Urinary bladder (tissue), 4 donors: ENCODE results near the gene CAMSAP1. TPM values are rescaled to one million over a fixed set of nuclear protein-coding genes. Genes with fewer than 3 reads are reported as not detected.

Experiments
- DNase-seq: peaks from one replicate; pipeline ENCODE4 v3.0.0-alpha.2; 2015; ENCODE audit errors: extremely low spot score
- H3K27ac ChIP-seq: one replicate; pipeline ENCODE4 v1.5.1; 2013; ENCODE audit warnings: low read depth, mild to moderate bottlenecking, moderate library complexity
- H3K36me3 ChIP-seq: one replicate; pipeline ENCODE4 v1.6.1; 2013; ENCODE audit warnings: mild to moderate bottlenecking, moderate library complexity; ENCODE audit not compliant: insufficient read depth
- H3K4me1 ChIP-seq: one replicate; pipeline ENCODE4 v1.6.1; 2013; ENCODE audit warnings: mild to moderate bottlenecking, moderate library complexity; ENCODE audit not compliant: insufficient read depth
- H3K4me3 ChIP-seq: one replicate; pipeline ENCODE4 v1.5.1; 2013; ENCODE audit warnings: low read depth, low read length
- WGBS: extraction: QIAGEN DNeasy Blood & Tissue Kit; methylation state at CpG from one replicate; pipeline ENCODE4 v1.1.7; 2013; 5-methylcytosine and 5-hydroxymethylcytosine counted together
- polyA plus RNA-seq: library from polyadenylated mRNA; stranded (reverse); fragments of 200-250 nt; gene quantifications from one replicate; pipeline ENCODE4 v1.2.3, GENCODE V29; 2013
- total RNA-seq: library from RNA; depleted of rRNA; stranded (reverse); fragments of >200 nt; gene quantifications from one replicate; pipeline ENCODE4 v1.2.3, GENCODE V29; 2014
- donor health status: healthy with polysubstance abuse.
- donor health status: healthy.

The CAMSAP1 gene
- total and polyA plus RNA-seq, 2 donors = 14.9 to 27.9 TPM

DNA sequence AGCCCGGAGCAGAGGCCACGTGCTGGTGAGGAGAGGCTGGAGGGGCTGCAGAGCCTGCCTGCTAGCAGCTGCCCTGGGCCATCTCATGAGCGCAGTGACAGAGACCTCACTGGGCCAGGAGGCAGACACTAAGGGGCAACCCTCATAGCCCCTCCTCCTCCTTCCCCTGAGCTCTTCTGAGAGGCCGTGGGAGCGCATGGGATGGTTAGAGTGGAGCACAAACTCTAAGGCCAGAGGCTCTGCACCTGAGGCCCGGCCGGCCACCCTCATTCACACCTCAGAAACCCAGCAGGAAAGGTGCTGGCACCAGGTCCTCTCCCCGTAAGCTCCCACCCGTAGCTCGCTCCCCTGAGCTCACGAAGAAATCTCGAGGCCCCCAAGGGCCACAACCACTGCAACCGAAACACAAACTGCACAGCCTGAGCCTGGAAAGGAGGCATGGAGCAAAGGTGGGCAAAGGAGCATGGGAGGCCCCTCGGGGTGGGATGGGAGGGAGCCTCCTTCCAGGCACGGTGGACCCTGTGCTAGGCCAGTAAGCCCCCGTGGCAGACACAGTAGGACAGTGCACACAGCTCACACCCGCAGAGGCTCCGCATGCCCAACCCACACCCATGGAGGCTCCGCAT lies 17.7 kb downstream of the CAMSAP1 start:
- Histone ChIP-seq H3K27ac (no peak overlapping the region), H3K4me3 (no peak overlapping the region), H3K4me1 (peaks cover under 1% of the 10 kb centered on the region), H3K36me3 (no peaks in the 10 kb centered on the region)
- 89% methylated on average over 19 of the region's 19 CpGs for WGBS
- DNase-seq = no peak

- no peak overlapping the region for H3K4me3 ChIP-seq
- no peak overlapping the region for H3K27ac ChIP-seq
- H3K36me3 ChIP-seq = no peaks in the 10 kb centered on the region
- H3K4me1 ChIP-seq = peaks cover 2% of the 10 kb centered on the region
- 88% methylated on average over 13 of the region's 13 CpGs for WGBS
- DNase-seq = no peak
These were observed 18.5 kb downstream of the CAMSAP1 start for GRCh38 chr9:135888766-135889394.

- Histone ChIP-seq H3K4me3 (no peak overlapping the region), H3K27ac (no peak overlapping the region), H3K4me1 (peaks cover 2% of the 10 kb centered on the region), H3K36me3 (no peaks in the 10 kb centered on the region)
- 89% methylated on average over 22 of the region's 22 CpGs for WGBS
- no peak for DNase-seq
These were observed 19.1 kb downstream of the CAMSAP1 start for GRCh38 chr9:135888126-135888765.

DNA sequence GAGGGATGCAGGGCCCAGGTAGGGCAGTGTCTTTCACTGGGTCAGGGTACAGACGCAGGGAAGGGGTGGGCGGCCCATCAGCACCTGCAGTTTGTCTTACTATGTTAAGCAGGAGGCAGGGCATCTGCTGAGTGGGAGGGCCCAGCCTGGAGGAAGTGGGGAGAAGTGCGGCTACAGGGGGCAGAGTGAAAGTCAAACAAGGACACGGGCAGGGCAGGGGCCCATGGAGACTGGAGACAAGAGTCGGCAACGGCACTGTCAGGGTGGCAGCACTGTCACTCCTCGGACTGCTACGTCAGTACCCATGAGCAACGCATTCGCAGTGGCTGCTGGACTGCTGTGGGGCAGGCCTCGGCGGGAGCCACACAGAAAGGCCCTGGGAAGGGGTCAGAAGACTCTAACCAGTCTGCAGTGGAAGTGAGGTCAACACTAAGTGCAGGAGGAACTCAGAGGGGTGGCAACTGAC lies 19.7 kb downstream of the CAMSAP1 start:
- Histone ChIP-seq H3K4me1 (peaks cover 2% of the 10 kb centered on the region), H3K36me3 (no peaks in the 10 kb centered on the region), H3K4me3 (no peak overlapping the region), H3K27ac (no peak overlapping the region)
- DNase-seq = no peak
- 68% methylated on average over 12 of the region's 12 CpGs for WGBS

DNA sequence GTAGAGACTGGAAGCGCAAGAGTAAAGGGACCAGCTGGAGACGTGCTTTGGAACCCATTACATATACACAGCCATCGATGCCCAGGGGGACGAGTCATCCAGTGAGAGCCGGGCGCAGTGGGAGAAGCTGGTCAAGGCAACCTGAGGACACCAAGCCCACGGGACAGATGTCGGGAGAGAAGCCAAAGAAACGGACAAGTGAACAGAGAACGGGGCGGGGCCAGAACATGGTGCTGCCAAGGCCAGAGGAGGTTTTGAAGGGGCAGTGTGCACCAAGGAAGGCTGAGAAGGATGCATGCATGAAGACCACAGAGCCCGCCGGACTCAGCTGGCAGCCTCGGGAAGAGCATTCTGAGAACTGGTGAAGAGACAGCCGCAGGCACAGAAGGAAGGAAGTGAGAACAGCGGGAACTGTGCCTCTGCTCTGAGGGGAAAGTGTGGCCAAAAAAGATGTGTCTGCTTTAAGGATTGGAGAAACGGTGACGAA lies 20.3 kb downstream of the CAMSAP1 start:
- H3K4me3 ChIP-seq = no peak overlapping the region
- H3K36me3 ChIP-seq = no peaks in the 10 kb centered on the region
- no peak overlapping the region for H3K27ac ChIP-seq
- no peak for DNase-seq
- 70% methylated on average over 18 of the region's 18 CpGs for WGBS
- peaks cover 2% of the 10 kb centered on the region for H3K4me1 ChIP-seq

DNA sequence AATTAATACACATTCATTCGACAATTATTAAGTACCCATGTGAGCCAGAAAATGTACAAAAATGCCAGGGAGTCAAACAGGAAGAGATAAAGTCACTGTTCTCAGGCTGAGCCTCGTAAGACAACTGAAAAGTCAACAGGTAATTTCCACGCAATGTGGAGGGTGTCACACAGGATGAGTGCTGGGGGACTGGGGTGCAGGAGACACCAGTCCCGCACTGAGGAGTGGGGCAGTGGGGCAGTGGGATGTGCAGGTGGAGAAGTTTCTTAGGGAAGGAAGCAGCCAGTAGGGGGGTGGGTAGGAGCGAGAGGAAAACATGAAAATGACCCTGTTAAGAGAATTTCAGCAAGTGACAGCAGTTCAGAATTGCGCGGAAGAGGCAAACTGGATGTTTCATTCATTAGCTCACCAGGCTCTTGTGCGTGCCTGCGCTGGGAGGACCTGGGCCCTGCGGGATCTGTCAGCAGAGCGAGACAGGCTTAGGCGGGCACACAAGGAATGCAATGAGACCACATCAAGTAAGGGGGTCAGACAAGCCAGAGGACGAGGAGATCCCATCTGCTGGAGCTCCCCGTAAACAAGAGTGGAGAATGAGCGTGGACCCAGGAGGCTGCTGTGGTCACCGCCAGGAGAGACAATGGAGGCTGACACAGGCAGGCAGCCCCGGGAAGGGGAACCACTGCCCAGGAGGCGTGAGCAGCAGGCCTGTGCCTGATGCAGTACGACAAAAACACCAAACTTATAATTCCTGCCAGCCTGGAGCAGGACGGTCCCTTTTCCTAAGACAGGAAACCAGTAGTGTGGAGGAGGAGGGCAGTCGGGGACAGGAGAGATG lies 21.0 kb downstream of the CAMSAP1 start:
- H3K36me3 ChIP-seq = no peaks in the 10 kb centered on the region
- peaks cover 2% of the 10 kb centered on the region for H3K4me1 ChIP-seq
- no peak overlapping the region for H3K27ac ChIP-seq
- no peak for DNase-seq
- WGBS = 86% methylated on average over 21 of the region's 21 CpGs
- no peak overlapping the region for H3K4me3 ChIP-seq

DNA sequence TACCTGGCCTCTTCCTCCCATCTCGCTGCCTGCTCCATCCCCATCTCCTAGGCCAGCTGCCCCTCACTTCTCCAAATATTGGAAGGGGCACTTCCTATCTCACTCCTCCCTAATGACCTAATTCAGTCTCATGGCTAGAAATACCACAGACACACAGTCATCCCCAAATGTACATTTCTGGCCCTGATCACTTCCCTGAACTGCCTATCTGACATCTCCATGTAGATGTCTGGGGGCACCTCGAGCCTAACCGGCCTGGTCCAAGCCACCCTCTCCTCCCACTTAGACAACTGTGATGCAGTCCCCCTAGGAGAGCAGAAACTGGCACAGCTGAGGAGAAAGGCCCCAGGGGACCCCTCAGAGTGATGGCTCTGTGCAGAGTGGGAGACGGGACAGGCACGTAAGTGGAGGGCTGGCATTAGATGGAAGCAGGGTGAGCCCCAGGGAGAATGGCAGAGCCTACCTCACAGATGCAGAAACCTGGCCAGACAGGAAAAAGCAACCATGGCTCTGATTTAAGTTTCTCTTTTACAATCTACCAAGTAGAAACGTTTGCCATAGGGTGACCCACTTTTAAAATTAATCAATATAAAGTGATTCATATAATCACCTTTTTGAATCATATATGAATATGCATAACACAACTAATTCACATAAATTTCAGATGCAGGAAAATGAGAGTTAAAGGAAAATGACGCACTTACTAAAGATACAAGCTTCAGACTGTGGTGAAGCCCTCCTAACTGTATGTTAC lies 22.1 kb downstream of the CAMSAP1 start:
- WGBS = 70% methylated on average over 7 of the region's 7 CpGs
- DNase-seq = no peak
- Histone ChIP-seq H3K27ac (no peak overlapping the region), H3K4me3 (no peak overlapping the region), H3K36me3 (no peaks in the 10 kb centered on the region), H3K4me1 (peaks cover 2% of the 10 kb centered on the region)

DNA sequence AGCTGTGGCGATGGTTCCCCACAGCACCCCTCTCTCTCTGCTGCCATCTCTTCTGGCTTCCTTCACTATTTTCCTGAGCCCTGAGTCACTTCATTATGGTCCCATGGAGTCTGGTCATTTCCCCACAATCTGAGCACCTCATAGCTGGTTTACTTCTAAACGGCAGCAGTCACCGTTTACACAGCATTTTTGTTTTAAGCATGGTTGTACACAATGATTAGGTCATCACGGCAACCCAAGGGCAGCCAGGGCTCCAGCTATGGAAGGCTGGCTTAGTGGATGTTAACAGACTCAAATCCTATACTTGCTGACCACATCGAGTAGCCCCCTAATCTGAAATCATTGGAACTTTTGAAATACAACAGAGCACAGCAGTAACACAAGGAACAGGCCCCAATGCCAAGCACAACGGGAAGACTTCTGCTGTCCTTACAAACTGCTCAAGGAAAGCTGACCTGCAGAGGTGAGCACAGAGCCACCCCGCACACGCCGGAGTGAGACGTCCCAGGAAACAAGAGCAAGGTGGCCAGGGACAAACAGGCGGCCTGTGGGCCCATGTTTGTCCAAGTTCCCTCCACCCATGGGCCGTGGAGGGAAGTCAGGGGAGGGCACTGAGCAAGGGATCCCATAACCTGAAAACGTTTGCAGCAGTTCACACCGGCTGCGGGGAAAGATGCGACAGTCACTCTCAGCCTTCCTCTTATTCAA lies 22.9 kb downstream of the CAMSAP1 start:
- Histone ChIP-seq H3K36me3 (no peaks in the 10 kb centered on the region), H3K4me3 (no peak overlapping the region), H3K4me1 (peaks cover 2% of the 10 kb centered on the region), H3K27ac (no peak overlapping the region)
- WGBS = 68% methylated on average over 16 of the region's 16 CpGs
- no peak for DNase-seq

- peaks cover 2% of the 10 kb centered on the region for H3K4me1 ChIP-seq
- WGBS = 84% methylated on average over 15 of the region's 15 CpGs
These were observed 23.8 kb downstream of the CAMSAP1 start for GRCh38 chr9:135883410-135884089.

GRCh38 chr9:135882011-135882410 lies 25.3 kb downstream of the CAMSAP1 start:
- no peaks in the 10 kb centered on the region for H3K36me3 ChIP-seq
- WGBS = 87% methylated on average over 12 of the region's 12 CpGs
- no peak overlapping the region for H3K27ac ChIP-seq
- no peak for DNase-seq
- no peak overlapping the region for H3K4me3 ChIP-seq
- H3K4me1 ChIP-seq = peaks cover 2% of the 10 kb centered on the region

More at GRCh38 chr9:135883410-135884089, 23.8 kb downstream of the CAMSAP1 start:
- Histone ChIP-seq H3K27ac (no peak overlapping the region), H3K36me3 (no peaks in the 10 kb centered on the region), H3K4me3 (no peak overlapping the region)
- no peak for DNase-seq

DNA sequence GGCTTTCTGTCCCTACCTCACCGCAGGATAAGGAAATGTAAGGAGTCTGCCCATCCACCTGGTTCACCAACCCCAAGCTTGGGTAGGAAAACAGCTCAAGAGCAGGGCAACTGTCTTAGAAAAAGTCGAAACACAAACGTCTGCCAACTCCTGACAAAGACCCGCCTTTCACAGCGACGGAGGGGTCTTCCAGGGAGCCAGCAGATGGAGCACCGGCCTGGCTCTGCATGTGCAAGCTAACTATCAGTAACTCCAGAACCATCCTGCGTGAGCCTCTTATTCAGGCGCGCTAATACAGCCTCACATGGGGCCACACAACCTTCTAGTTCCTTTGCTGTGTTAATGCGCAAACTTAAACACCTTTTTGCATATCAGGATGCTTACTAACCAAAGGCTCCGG lies 26.9 kb downstream of the CAMSAP1 start:
- Histone ChIP-seq H3K4me3 (no peak overlapping the region), H3K36me3 (no peaks in the 10 kb centered on the region), H3K4me1 (peaks cover 2% of the 10 kb centered on the region), H3K27ac (no peak overlapping the region)
- DNase-seq = no peak
- 81% methylated on average over 12 of the region's 12 CpGs for WGBS

GRCh38 chr9:135879619-135880018 lies 27.7 kb downstream of the CAMSAP1 start:
- no peaks in the 10 kb centered on the region for H3K36me3 ChIP-seq
- DNase-seq = no peak
- H3K4me1 ChIP-seq = peaks cover under 1% of the 10 kb centered on the region
- H3K27ac ChIP-seq = no peak overlapping the region
- 80% methylated on average over 8 of the region's 8 CpGs for WGBS
- no peak overlapping the region for H3K4me3 ChIP-seq
